Femur (tissue), 1 donor: ENCODE results near the gene JAZF1.
"Not testable (repeated sequence)": the region's sequence is repeated elsewhere in the genome, so short reads cannot be mapped to it uniquely, and the experiment has no call there.

ENCODE experiments used
- DNase-seq: peaks from one replicate; pipeline ENCODE4 v3.0.0-alpha.2; 2017

JAZF1 gene

GRCh38 chr7:28033386-28033785, 147.2 kb downstream of the JAZF1 start:
- DNase-seq: no peak

DNA sequence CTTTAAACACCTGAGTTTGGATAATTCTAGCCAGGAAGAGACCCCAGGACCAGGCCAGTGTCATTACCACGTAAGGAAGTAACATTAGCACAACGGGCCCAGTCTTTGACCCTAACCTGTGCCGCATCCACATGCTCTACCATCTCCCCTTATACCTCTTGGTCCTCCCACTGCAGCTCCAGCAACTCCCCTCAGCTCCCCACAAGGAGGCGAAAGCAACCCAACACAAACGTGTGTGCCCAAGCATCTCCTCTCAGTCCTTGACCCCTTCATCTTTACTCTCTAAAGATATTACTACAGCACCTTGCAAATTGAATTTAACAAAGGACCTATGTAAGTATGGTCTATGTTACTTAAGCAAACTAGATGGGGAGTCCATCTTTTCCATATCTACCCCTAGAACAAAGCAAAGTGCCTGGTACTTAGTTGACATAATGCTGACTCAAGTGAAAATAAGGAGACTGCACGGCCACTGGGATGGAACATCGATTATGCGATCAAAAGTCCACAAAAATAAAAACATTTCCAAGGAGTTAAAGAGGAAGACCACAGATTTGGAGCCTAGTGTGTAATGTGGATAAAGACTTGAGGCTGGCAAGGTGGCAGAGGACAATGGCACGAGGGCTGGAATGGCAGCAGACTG, 147.7 kb downstream of the JAZF1 start:
- DNase-seq: no peak

DNA sequence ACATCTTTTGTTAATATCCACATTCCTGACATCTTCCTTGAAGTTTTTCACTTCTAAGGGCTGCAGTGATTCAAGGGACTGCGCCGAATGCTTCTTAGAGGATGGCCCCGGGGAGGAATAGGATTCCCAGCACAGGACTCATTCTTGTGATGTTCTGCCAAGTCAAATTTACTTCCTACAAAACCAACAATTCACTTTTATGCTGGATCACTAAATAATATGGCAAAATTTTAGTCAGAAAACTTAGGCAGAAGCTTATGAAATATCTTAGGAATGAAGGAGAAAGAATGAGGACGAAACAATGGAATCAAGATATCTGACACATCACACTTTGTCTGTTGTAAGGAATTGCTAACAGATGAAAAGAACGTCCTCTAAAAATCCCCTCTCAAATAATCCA, 151.5 kb downstream of the JAZF1 start:
- no peak for DNase-seq

DNA sequence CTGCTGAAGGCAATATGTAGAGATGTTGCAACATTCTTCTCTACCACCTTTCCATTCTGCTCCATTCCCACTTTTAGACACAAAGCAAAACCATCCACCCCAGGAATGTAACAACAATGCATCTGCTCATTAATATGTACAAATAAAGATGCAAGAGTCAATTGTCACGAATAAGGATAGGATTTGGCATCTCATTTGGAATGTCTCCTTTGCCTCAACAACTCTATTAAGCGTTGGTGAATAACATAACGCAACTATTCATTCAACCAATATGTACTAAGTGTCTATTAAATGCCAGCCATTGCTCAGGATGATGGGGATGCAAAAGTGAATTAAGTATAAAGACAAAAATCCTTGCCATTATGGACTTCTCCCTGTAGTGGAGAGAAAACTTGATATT, 152.1 kb downstream of the JAZF1 start:
- no peak for DNase-seq

DNA sequence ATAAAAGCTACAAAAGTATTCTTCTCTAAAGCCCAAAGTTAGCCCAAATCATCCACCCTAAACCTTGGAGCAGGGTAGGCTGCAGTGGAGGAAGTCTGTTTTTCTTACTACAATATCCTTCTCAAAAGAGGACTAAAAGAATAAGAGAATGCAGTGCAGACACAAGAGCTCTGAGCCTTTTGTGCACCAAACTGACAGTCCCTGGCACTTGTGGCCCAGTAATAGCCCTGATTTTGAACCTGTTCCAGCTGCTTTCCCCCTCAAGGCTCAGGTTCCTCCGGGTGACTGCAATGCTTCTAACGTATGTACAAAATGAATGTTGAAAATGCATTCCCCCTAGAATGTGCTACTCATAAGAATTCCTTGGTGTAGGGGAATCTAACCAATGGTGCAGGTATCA, 154.4 kb downstream of the JAZF1 start:
- DNase-seq: no peak

DNA sequence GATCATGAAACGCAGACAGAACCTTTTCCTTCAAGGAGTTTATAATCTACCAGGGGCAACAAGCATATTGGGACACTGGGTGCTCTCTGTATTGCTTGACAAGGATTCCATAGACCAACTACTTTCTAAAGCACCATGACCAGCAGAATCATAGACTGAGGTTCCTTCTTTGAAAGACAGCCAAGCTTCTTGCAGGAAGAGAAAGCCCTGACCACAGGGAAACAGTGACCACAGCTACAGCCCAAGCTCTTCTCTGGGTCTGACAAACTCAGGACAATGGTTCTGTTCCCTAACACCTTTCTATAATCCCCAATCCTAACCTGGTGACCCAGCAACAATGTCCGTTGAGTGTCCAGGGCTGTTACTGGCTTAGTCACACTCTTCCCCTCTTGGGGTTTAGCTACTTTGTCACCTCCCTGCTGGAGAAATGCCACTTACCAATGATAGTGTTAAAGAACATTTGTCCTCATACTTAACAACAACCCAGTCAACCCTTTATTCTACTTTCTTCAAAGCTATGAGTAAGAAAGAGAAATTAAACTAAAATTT, 155.7 kb downstream of the JAZF1 start:
- no peak for DNase-seq

DNA sequence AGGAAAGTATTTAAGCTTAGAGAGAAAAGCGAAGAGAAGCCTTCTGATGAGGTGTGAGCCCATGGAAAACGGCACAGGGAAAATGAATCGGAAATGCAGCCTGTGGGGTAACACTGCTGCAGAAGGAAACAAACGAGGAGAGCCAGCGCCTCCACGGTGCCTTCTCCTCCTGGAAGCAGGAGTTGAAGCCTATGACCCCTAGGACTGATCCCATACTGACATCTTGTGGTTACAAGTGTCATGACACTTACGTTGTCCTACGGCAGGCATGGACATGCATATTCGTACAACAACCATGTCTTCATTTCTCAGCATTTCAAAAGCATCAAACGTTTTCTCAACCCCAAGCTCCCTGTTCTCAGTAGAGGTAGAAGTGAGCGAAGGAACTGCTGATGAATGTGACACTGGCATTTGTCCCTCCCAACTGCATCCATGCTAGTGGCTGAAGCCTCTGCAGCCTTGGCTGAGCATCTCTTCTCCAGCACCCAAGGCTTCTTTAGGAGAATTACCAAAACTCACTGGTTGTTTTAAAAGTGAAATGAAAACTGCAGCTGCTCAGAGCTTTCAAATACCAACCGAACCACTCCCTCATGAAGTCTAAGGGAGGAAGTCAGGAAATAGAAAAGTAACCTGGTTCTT, 160.2 kb downstream of the JAZF1 start:
- DNase-seq: peak; percentile 83

GRCh38 chr7:28018856-28019465, 161.6 kb downstream of the JAZF1 start:
- DNase-seq: no peak

- DNase-seq: no peak
These were observed 162.1 kb downstream of the JAZF1 start for GRCh38 chr7:28018446-28018845.

GRCh38 chr7:28018020-28018419, 162.6 kb downstream of the JAZF1 start:
- DNase-seq: no peak

GRCh38 chr7:28017372-28017771, 163.2 kb downstream of the JAZF1 start:
- no peak for DNase-seq

DNA sequence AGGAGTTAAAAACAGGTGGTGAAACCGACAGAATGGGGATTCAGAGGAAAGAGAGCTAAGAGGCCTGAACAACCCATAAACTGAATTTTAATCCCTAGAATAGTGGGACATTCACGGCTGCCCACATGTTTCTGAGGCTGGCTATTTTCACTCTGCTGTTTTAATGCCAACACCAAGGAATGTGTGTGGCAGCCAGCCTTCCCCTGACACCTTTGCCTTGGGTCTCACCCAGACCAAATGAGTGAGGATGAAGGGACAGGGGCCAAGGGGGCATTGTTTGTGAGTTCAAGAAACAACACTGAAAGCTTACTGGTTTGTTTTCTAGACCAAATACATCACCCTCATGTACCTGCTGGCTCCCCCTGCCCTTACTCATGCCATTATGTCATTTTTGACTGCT, 164.3 kb downstream of the JAZF1 start:
- DNase-seq: no peak

DNA sequence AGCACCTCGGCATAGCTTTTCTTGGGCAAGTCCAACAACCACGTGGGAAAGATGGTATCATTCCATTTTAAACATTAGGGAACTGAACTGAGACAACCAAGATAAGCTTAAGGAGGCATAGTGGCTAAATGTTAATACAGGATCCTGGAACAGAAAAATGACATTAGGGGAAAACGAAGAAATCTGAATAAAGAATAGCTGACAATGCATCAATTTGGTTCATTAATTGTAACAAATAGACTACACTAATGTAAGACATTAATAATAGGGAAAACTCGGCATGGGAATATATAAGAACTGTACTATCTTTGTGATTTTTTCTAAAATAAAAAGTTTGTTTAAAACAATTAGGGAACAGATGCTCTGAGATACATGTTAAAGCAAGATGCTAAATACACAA, 165.4 kb downstream of the JAZF1 start:
- DNase-seq: no peak

DNA sequence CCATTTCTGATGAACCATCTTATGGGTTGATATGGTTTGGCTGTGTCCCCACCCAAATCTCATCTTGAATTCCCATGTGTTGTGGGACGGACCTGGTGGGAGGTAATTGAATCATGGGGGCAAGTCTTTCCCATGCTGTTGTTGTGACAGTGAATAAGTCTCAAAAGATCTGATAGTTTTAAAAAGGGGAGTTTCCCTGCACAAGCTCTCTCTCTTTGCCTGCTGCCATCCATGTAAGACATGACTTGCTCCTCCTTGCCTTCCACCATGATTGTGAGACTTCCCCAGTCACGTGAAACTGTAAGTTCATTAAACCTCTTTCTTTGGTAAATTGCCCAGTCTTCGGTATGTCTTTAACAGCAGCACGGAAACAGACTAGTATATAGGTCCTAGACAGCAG, 166.3 kb downstream of the JAZF1 start:
- DNase-seq: not testable (repeated sequence)

DNA sequence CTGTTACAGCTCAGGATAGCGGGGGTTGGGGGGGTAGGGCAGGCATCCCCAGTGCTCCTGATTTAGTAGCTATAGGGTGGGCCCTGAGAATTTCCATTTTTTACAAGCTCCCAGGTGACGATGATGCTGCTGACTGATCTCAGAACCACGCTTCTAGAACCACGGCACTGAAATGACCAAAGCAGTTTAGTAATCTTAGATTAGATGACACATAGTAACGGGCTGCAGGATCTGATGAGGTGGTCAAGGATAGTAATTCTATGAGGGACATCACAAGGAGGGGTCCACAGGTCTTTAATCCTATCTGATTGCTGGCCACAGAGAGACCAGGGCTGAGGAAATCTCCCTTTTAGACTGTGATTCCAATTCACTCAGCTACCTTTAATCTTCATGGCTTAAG, 167.2 kb downstream of the JAZF1 start:
- no peak for DNase-seq

DNA sequence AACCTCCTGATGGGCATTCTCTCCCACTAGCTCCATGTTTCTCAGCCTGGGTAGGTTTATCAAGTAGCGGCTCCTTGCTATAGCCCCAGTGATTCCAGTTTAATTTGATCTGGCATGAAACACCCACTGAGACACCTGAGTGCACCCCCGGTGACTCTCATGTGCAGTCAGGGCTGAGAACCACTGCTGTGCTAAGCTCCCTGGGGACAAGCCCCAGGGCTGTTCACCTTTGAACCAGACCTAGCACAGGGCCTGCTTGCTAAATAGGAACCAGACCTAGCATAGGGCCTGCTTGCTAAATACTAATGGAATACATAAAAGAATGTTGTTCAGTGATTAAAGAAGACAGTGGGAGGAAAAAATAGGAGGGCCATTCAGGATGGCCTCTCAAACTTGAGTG, 167.6 kb downstream of the JAZF1 start:
- no peak for DNase-seq

DNA sequence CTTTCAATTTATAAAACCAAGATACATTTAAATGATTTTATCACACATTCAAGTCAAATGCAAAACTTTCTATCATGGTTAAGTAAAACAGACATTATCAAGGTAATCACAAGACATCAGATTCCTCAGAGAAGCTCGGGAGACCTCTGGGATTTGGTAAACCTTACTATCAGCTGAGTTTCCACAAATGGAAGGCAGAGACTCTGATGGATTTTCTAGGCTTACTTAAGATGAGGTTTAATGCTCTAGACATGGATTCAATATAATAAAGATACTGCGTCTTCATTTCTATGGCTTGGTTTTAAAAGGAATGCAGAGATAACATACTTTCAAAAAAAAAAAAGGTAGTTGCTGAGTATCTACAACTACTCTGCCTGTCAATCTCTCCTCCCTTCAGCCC, 171.7 kb downstream of the JAZF1 start:
- DNase-seq: no peak

GRCh38 chr7:28008171-28008570, 172.4 kb downstream of the JAZF1 start:
- DNase-seq: no peak

DNA sequence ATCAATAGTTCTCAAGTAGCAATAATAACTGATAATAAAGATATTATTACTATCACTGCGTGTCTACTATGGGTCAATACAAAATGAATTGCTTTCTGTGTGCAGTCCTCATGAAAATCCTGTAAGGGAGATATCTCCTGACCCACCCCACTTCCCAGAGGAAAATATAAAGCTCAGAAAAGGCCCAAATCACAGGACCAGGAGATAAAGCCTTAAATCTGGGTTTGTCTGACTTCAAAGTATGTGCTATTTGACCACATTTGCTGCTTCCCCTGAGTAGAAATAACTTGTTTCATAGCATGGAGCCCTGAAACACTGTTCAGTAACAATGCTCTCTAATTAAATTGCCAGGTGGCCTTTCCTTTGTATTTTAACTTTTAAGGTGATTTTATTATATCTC, 174.1 kb downstream of the JAZF1 start:
- DNase-seq: no peak

DNA sequence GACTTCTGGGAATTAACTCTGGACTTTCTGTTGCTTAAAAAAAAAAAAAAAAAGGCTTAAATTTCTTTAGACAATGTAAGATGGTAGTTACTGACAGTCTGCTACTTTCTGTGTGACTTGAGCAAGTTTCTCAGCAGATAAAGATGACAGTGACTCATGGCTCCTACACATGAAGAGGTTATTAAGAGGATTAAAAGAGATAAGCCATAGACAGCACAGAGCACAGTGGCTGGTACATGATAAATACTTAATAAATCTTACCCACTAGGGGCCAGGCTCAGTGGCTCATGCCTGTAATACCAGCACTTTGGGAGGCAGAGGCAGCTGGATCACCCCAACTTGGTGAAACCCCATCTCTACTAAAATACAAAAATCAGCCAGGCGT, 174.8 kb downstream of the JAZF1 start:
- DNase-seq: no peak

GRCh38 chr7:28005075-28005846, 175.3 kb downstream of the JAZF1 start:
- DNase-seq: no peak

- DNase-seq: no peak
These were observed 177.2 kb downstream of the JAZF1 start for GRCh38 chr7:28003408-28003807.

- no peak for DNase-seq
These were observed 178.0 kb downstream of the JAZF1 start for GRCh38 chr7:28002638-28003037.

DNA sequence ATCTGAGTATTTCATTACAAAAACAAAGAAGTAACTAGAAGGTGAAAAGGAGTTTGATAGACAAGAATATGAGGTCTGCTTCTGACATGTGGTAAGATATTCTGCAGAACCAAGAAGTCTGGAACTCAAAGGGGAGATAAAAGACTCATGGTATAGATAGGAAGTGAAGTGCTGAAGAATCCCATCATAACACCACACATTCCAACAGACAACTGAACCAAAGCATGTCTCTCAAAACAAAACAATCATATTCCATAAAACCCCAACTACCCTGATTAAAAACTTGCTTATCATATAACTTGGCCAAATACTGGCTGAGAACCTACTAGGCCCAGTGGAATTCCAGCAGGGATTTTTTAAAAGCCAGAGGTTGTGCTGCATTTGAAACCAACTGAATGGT, 178.7 kb downstream of the JAZF1 start:
- DNase-seq: no peak
